Erythroblast (primary cell): ENCODE results near the gene C2orf42.
"Not testable (repeated sequence)": the region's sequence is repeated elsewhere in the genome, so short reads cannot be mapped to it uniquely, and the experiment has no call there.

ENCODE experiments used
- GATA1 ChIP-seq: IDR thresholded peaks from 2 replicates; pipeline ENCODE4 v1.6.1; 2011; ENCODE audit warnings: low read depth, mild to moderate bottlenecking, control low read depth, low read length, moderate library complexity
- POLR2A ChIP-seq: IDR thresholded peaks from 2 replicates; pipeline ENCODE4 v1.6.1; 2011; ENCODE audit warnings: mild to moderate bottlenecking, low read length

- not testable (repeated sequence) for TF ChIP-seq POLR2A, GATA1
Observed at GRCh38 chr2:70149130-70149686, 41.6 kb downstream of the C2orf42 start.
